ENCODE measurements around the gene RFT1. TPM values are rescaled to one million over a fixed set of nuclear protein-coding genes. Genes with fewer than 3 reads are reported as not detected.

Gene RFT1
- total and polyA plus RNA-seq, 2 experiments from 2014 or later = 11.3 to 13.3 TPM

GRCh38 chr3:53137835-53138446, 7.7 kb upstream of the RFT1 start (continued):
- TF ChIP-seq ZNF462 (CRISPR knock-in tag; IDR thresholded peaks at IDR 0.05) (no peak), STAT1 (IDR thresholded peaks at IDR 0.05; ENCODE audit: unreplicated experiment) (no peak), ZNF331 (CRISPR knock-in tag; IDR thresholded peaks at IDR 0.05; ENCODE audit: low read depth) (no peak), POLR2AphosphoS5 (IDR thresholded peaks at IDR 0.05; ENCODE audit: low read depth) (no peak), NANOG (IDR thresholded peaks at IDR 0.05; ENCODE audit: borderline replicate concordance) (no peak), ETS1 (IDR thresholded peaks at IDR 0.05) (no peak), ZNF114 (CRISPR knock-in tag; IDR thresholded peaks at IDR 0.05) (no peak), CTCF (conservative IDR thresholded peaks at IDR 0.05; ENCODE audit: low read depth in 2 of 2) (no peak), CREB1 (CRISPR knock-in tag; IDR thresholded peaks at IDR 0.05; ENCODE audit: low read depth) (no peak), JUNB (IDR thresholded peaks at IDR 0.05; ENCODE audit: unreplicated experiment) (no peak)
